Right ventricle myocardium inferior (tissue), 1 donor: ENCODE data around the gene EBF4. TPM values are rescaled to one million over a fixed set of nuclear protein-coding genes. Genes with fewer than 3 reads are reported as not detected.
A peak's percentile ranks its signal among the peaks of the same experiment; 100 is the strongest.

Source experiments
- ATAC-seq: fragments of 200-7000 bp; cut with Tn5 transposase; one replicate; pipeline ENCODE4 v1.9.1; 2020; ENCODE audit warnings: mild to moderate bottlenecking, moderate library complexity
- DNase-seq: peaks from one replicate; pipeline ENCODE4 v3.0.0; 2021; ENCODE audit errors: missing footprints
- intact Hi-C: fragments of 100-400 bp; cut with DNase I; formaldehyde crosslinking; loops from one replicate; pipeline ENCODE4 v1.11.0; 2022
- total RNA-seq: library from RNA; stranded (reverse); fragmentation: NEBNext Ultra II Directional; extraction: Animal tissue kit (Norgen Biotek cat#: 25700); gene quantifications from one replicate; pipeline ENCODE4 v1.2.1, GENCODE V29; 2021
- donor health status: DM: no; HTN: yes; CAD: no; lungs with severe emphysema.

Gene EBF4
- total RNA-seq, 1 donor from 2014 or later, result 4.7 TPM

- ATAC-seq (no peak), DNase-seq (no peak)
- intact Hi-C loops, result no loop called here
Observed at GRCh38 chr20:2729791-2730190, 37.2 kb downstream of the EBF4 start.

DNA sequence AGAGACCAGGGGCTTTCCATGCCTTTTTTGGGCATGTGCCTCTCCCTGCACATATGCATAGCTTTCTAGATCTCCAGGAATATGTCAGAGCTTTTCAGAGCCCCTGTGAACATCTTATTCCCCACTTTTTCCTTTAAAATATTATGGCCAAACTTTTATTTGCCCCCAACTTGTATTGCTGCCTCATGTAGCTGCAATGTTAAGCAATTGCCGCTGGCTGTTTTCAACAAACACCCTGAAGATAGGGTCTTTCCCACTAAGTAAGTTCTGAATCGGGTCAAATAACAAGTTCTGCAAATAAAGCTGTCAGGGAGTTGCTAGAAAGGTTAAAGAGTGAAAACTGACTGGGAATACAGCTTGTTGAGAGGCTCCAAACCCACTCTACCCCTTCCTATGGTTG, 42.3 kb downstream of the EBF4 start:
- intact Hi-C loops, result no loop called here
- ATAC-seq, result no peak
- no peak for DNase-seq

GRCh38 chr20:2736441-2736840, 43.9 kb downstream of the EBF4 start:
- DNase-seq (no peak), ATAC-seq (no peak)
- intact Hi-C loops, result no loop called here

- ATAC-seq, result no peak
- intact Hi-C loops, result no loop called here
- DNase-seq, result no peak
Observed at GRCh38 chr20:2738331-2739041, 45.9 kb downstream of the EBF4 start.

- no peak for ATAC-seq
- DNase-seq, result no peak
- intact Hi-C loops, result no loop called here
Observed at GRCh38 chr20:2739042-2739398, 46.4 kb downstream of the EBF4 start.

DNA sequence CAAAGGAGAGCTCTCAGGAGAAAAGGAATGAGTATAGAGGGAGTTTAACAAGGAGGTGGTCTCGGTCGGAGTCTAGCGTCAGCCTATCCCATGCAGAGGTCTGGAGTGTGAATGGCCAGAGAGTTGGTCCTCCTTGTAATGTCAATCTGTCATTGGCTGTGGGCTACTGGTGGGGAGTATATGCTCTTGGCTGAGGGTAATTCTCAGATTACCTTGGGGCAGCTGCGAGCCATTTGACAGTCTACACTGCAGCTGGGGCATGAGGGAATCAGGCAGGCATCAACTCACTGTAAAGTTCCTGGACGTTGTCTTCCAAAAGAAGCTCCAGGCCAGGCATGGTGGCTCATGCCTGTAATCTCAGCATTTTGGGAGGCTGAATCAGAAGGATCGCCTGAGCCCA, 48.1 kb downstream of the EBF4 start:
- intact Hi-C loops, result loop anchor here (5.0 kb wide), 1 partner anchor 48 kb away; the partner anchor contains the start of gene EBF4
- ATAC-seq (no peak), DNase-seq (no peak)

DNA sequence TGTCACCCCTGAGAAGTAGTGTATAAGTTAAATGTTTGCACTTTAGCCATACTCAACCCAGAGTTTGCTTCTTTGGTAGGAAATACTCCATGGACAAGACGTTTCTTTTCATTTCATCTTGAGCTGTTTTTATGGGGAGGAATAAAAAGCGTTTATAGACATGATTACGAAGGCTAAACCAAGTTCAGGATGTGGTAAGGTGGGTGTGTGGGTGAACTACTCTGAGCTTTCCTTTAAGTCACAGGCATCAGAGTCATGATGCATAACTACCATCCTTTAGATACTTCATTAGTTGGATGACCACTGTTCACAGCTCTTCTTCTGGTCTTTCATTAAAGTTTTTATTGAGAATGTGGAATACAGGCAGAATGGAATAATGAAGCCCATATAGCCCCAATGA, 48.9 kb downstream of the EBF4 start:
- ATAC-seq (no peak), DNase-seq (no peak)
- intact Hi-C loops, result loop anchor here (5.0 kb wide), 1 partner anchor 49 kb away; the partner anchor contains the start of gene EBF4

DNA sequence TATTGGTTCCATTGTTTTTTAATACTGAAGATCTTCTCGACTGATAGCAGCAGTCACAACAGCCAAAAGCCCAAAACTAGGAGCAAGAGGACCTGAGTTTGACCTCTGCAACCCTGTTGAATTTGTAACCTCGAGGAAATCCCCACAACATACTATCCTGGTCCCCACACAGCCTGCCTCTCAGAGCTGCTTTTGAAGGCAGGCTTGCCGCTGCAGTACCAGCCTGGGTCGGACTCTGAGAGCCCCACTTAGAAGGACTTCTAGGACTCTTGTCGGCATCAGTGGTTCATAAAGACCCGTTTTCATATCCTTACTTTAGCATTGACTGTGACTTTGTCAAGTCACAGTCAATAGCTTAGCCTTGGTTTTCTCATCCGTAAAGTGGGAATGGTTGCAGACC, 49.3 kb downstream of the EBF4 start:
- DNase-seq (no peak), ATAC-seq (no peak)
- intact Hi-C loops, result loop anchor here (5.0 kb wide), 1 partner anchor 50 kb away; the partner anchor contains the start of gene EBF4

- DNase-seq (no peak), ATAC-seq (no peak)
- intact Hi-C loops, result loop anchor here (5.0 kb wide), 1 partner anchor 50 kb away; the partner anchor contains the start of gene EBF4
Observed at GRCh38 chr20:2742431-2742830, 49.9 kb downstream of the EBF4 start.

DNA sequence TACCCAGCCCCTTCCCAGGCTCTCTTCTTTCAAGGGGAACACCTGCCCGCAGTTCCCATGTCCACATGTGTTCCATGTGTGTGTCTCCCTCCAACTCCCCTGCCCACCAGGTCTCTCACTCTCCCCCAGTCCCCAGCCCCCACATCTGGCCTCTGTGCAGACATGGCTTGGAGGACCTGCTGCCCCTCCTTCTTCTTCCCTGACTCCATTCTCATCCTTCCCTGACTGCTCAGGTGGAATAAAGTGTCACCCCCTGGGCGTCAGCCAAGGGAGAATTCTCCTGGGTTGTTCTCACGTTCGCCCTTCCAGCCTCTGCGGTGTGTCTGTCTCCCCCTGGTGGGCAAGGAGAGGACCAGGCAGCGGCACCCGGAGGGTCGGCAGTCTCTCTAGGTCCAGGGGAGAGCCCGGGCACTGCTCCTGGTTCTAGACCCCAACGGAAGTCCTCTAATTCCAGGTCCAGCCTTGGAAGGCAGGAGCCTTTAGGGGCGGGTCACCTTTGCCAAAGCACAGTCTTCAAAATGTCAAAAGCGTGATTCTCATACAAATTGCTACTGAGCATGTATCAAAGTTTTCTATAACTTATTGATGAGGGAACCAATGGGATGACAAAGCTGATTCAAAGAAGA, 50.5 kb downstream of the EBF4 start:
- intact Hi-C loops, result loop anchor here (5.0 kb wide), 1 partner anchor 51 kb away; the partner anchor contains the start of gene EBF4
- peak; percentile 29 for ATAC-seq
- no peak for DNase-seq

DNA sequence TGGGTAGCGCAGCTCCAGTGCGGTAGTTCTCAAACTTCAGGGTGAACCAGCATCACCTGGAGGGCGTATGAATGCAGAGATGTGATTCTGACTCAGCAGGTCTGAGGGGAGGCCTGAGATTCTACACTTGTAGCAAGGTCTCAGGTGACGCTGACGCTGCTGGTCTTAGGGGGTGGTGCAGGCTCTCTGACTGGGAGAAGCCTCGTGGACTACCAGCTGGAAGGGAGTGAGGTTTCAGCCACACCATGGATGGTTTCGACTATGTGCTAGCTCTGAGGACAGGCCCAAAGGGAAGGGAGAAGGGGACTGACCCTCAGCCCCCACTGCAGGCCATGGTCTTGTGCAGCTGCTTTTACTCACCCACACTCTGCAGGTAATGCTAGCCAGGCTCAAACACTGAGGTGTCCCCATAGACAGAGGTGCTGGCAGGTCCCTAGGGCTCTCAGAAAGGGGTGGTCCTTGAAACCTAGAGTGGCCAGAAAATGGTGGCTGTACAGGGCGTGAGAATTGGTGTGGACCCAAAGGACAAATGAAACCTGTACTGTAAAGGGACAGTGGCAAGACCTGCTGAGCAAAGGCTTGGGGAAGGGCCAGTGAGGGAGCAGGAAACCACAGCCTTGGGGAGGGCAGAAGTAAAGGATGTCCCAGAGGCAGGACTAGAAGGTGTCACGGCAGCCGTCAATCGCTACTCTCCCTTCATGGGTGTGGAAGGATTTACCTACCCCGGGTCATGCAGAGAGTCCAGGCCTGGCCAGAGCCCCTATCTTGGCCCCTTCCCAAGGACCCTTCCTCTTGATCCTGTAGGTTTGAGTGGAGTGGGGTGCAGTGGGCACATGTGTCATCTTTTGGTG, 52.7 kb downstream of the EBF4 start:
- no peak for ATAC-seq
- intact Hi-C loops, result loop anchor here (5.0 kb wide), 1 partner anchor 257 kb away; no protein-coding TSS in a partner anchor
- no peak for DNase-seq

GRCh38 chr20:2745936-2746635, 53.5 kb downstream of the EBF4 start:
- ATAC-seq (no peak), DNase-seq (no peak)
- intact Hi-C loops, result loop anchor here (5.0 kb wide), 1 partner anchor 256 kb away; no protein-coding TSS in a partner anchor

GRCh38 chr20:2746636-2747265, 54.2 kb downstream of the EBF4 start:
- DNase-seq (no peak), ATAC-seq (no peak)
- intact Hi-C loops, result loop anchor here (5.0 kb wide), 1 partner anchor 256 kb away; no protein-coding TSS in a partner anchor

GRCh38 chr20:2747676-2748235, 55.2 kb downstream of the EBF4 start:
- ATAC-seq (no peak), DNase-seq (no peak)
- intact Hi-C loops, result loop anchor here (5.0 kb wide), 1 partner anchor 255 kb away; no protein-coding TSS in a partner anchor

- ATAC-seq (no peak), DNase-seq (no peak)
- intact Hi-C loops, result loop anchor here (5.0 kb wide), 1 partner anchor 254 kb away; no protein-coding TSS in a partner anchor
Observed at GRCh38 chr20:2748551-2749342, 56.2 kb downstream of the EBF4 start.

- no peak for DNase-seq
- ATAC-seq, result no peak
- intact Hi-C loops, result loop anchor here (5.0 kb wide), 1 partner anchor 253 kb away; no protein-coding TSS in a partner anchor
Observed at GRCh38 chr20:2749343-2749950, 56.9 kb downstream of the EBF4 start.
